Left renal cortex interstitium (tissue), 4 donors: ENCODE results near the gene PARN. TPM values are rescaled to one million over a fixed set of nuclear protein-coding genes. Genes with fewer than 3 reads are reported as not detected.

Source experiments
- DNase-seq, 4 donors: peaks; one replicate each; pipeline ENCODE4 v3.0.0-alpha.2; 2013; ENCODE audit warnings: low read depth in 4 of 4, low spot score in 2 of 4, missing footprints in 1 of 4
- polyA plus RNA-seq, 4 donors: library from polyadenylated mRNA; unstranded; fragments of 120-200 nt; gene quantifications; one replicate each; pipeline ENCODE4 v1.2.1, GENCODE V29; 2013; ENCODE audit not compliant: insufficient read length in 4 of 4

The PARN gene
- polyA plus RNA-seq, 4 donors = 28.3 to 41.4 (median 37.2) TPM

- DNase-seq = no peak
These were observed 127.7 kb downstream of the PARN start for GRCh38 chr16:14502256-14502875.

- DNase-seq = no peak
These were observed 128.5 kb downstream of the PARN start for GRCh38 chr16:14501331-14502255.

GRCh38 chr16:14500791-14501190 lies 129.3 kb downstream of the PARN start:
- no peak for DNase-seq

- no peak for DNase-seq
These were observed 130.9 kb downstream of the PARN start for GRCh38 chr16:14499110-14499509.

- no peak for DNase-seq
These were observed 132.6 kb downstream of the PARN start for GRCh38 chr16:14497245-14498082.

- DNase-seq = no peak
These were observed 133.3 kb downstream of the PARN start for GRCh38 chr16:14496786-14497185.

- DNase-seq = no peak
These were observed 133.9 kb downstream of the PARN start for GRCh38 chr16:14496047-14496770.

DNA sequence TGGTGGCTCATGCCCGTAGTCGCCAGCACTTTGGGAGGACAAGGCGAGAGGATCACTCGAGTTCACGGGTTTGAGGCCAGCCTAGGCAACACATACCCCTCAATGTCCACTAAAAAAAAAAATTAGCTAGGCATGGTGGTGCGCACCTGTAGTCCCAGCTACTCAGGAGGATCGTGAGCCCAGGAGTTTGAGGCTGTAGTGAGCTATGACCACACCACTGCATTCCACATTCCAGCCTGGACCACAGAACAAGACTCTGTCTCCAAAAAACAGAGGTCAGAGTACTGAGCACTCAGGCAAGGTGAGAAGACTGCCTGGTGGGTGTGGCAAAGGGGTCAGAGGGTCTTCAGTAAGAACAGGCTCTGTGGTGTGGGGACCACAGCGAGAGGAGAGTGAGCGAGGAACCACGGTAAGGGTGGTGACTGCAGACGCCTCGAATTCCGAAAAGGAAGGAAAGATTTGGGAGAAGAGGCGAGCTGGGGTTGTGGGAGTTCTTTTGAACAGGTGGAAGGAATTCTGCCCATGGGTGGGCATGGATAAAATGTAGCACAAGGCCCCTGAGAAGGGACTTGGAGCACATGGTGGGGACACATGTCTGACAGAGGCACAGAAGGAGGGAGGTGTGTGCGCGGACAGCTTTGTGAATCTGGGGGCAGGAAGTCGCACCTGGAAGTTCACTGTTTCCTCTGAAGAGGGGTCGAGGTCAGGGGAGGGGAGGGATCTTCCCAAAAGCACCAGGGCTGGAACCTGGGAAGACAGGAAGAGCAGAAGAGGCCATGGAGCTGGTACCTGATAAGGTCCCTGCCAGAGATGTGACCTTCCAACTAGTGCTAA lies 134.6 kb downstream of the PARN start:
- DNase-seq = no peak

- DNase-seq = no peak
These were observed 135.6 kb downstream of the PARN start for GRCh38 chr16:14494396-14494966.

- DNase-seq = no peak
These were observed 136.3 kb downstream of the PARN start for GRCh38 chr16:14493791-14494190.

GRCh38 chr16:14492614-14493013 lies 137.4 kb downstream of the PARN start:
- no peak for DNase-seq

GRCh38 chr16:14491861-14492529 lies 138.1 kb downstream of the PARN start:
- DNase-seq = no peak

GRCh38 chr16:14490235-14490634 lies 139.8 kb downstream of the PARN start:
- DNase-seq = no peak

GRCh38 chr16:14489460-14489859 lies 140.6 kb downstream of the PARN start:
- peak in 1 of 4 donors; percentile 59 for DNase-seq

DNA sequence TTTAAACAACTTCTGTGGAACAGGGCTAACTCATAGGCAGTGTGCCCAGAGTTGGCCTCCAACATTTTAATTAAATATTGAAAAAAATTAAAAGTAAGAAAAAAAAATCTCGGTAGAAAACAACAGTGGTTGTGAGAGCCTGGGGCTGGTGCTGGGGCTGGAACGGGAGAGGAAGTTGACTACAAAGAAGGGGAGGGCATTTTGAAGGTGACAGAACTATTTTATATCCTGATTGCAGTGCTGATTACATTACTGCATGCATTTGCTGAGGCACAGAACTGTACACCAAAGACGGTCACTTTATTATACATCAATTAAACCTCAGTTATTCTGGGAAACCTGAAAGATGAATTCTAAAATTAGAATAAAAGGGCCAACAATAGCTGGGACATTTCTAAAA lies 142.5 kb downstream of the PARN start:
- no peak for DNase-seq

- DNase-seq = peak; percentile 61 to 86 (median 72)
These were observed 143.3 kb downstream of the PARN start for GRCh38 chr16:14486520-14487303.

DNA sequence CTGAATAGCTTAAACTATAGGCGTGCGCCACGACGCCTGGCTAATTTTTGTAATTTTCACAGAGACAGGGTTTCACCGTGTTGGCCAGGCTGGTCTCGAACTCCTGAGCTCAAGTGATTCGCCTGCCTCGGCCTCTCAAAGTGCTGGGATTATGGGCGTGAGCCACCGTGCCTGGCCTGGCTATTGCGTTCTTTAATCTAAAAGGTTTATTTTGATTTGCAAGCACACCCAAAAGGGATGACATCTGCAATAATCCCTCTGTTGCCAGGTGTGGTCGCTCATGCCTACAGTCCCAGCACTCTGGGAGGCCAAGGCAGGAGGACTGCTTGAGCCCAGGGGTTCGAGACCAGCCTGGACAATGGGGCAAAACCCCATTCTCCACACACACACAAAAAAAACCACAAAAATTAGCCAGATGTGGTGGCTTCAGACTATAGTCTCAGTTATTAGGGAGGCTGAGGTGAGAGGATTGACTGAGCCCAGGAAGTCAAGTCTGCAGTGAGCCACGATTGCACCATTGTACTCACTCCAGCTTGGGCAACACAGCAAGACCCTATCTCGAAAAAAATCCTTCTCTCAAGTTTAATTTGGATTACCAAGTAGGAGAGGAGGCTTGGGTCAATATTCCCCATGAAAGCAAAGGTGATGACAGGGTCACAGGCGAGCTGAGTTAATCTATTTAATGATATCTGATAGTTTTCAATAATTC lies 144.1 kb downstream of the PARN start:
- no peak for DNase-seq
